Activated B cell treated with CpG ODN at 0.5 μM for 24 hours (primary cell): ENCODE results near the gene TXNDC11. TPM values are rescaled to one million over a fixed set of nuclear protein-coding genes. Genes with fewer than 3 reads are reported as not detected.
A peak's percentile ranks its signal among the peaks of the same experiment; 100 is the strongest.

Source experiments
- ATAC-seq: fragments of 200-7000 bp; cut with Tn5 transposase; one replicate; pipeline ENCODE4 v1.10.0; 2021; ENCODE audit warnings: low read depth, mild to moderate bottlenecking, moderate library complexity
- CTCF ChIA-PET: fragments of 350-600 bp; sonication (Branson Sonifier 250); formaldehyde crosslinking; loops from one replicate; lab custom pipeline; 2021; ENCODE audit warnings: antibody characterized with exemption; lab: Charles Lee
- POLR2A ChIA-PET: fragments of 350-600 bp; sonication (Branson Sonifier 250); formaldehyde crosslinking; loops from one replicate; lab custom pipeline; 2021; ENCODE audit warnings: antibody characterized with exemption; lab: Charles Lee
- DNase-seq: peaks from one replicate; pipeline ENCODE4 v3.0.0; 2022
- H3K27ac Mint-ChIP-seq: one replicate; pipeline ENCODE4 v1.8.0; 2020; ENCODE audit warnings: mixed read lengths
- H3K27me3 Mint-ChIP-seq: one replicate; pipeline ENCODE4 v1.8.0; 2021; ENCODE audit warnings: mixed read lengths
- H3K36me3 Mint-ChIP-seq: one replicate; pipeline ENCODE4 v1.8.0; 2021; ENCODE audit warnings: low read depth, mixed read lengths
- H3K4me1 Mint-ChIP-seq: one replicate; pipeline ENCODE4 v1.8.0; 2021; ENCODE audit warnings: mixed read lengths
- H3K4me3 Mint-ChIP-seq: one replicate; pipeline ENCODE4 v1.8.0; 2020; ENCODE audit warnings: mild to moderate bottlenecking, mixed read lengths
- H3K9me3 Mint-ChIP-seq: one replicate; pipeline ENCODE4 v1.8.0; 2020; ENCODE audit warnings: mixed read lengths
- intact Hi-C: fragments of 100-400 bp; cut with micrococcal nuclease; formaldehyde crosslinking; loops from one replicate; pipeline ENCODE4 v1.15.1; 2024
- total RNA-seq: library from RNA; stranded (reverse); gene quantifications from 2 replicates; pipeline ENCODE4 v1.2.3, GENCODE V29; 2022
- TF ChIP-seq, protein P1 (sequence below): fragments of 200-600 bp; IDR thresholded peaks from one replicate; pipeline ENCODE4 v1.8.0; 2022; ENCODE audit warnings: antibody characterized with exemption, mild to moderate bottlenecking

Gene TXNDC11
- total RNA-seq, 1 donor from 2014 or later, result 63.2 TPM

DNA sequence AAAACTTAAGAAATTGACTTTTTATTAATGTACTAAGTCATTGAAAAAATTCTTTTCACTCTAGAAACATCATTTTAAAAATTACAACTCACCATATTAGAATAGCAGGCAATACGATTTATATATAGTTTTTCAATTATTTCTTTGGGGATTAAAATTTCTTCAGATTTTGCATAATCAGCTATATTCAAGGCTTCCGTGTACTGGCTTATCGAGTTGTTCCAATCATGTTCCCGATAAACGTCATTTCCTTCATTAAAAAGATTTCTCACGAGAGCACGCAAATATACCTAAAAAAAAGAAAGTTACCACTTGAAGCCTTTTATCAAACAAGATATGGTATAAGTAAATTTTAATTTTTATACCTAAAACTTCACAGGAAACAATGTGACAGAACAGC, 36.4 kb upstream of the TXNDC11 start:
- no peak overlapping the region for H3K27ac Mint-ChIP-seq
- ATAC-seq (no peak), DNase-seq (no peak)
- ChIA-PET POLR2A (interaction anchor here (8.1 to 9.4 kb wide), 2 partner anchors 8 to 16 kb away, joined by 70 to 182 read pairs; partner anchors contain the start of gene ZC3H7A), CTCF (no interaction called here)
- no peaks in the 10 kb centered on the region for H3K27me3 Mint-ChIP-seq
- peaks cover 74% of the 10 kb centered on the region for H3K36me3 Mint-ChIP-seq
- no peaks in the 10 kb centered on the region for H3K9me3 Mint-ChIP-seq
- H3K4me3 Mint-ChIP-seq, result no peak overlapping the region
- intact Hi-C loops, result no loop called here
- TF ChIP-seq, protein P1, sequence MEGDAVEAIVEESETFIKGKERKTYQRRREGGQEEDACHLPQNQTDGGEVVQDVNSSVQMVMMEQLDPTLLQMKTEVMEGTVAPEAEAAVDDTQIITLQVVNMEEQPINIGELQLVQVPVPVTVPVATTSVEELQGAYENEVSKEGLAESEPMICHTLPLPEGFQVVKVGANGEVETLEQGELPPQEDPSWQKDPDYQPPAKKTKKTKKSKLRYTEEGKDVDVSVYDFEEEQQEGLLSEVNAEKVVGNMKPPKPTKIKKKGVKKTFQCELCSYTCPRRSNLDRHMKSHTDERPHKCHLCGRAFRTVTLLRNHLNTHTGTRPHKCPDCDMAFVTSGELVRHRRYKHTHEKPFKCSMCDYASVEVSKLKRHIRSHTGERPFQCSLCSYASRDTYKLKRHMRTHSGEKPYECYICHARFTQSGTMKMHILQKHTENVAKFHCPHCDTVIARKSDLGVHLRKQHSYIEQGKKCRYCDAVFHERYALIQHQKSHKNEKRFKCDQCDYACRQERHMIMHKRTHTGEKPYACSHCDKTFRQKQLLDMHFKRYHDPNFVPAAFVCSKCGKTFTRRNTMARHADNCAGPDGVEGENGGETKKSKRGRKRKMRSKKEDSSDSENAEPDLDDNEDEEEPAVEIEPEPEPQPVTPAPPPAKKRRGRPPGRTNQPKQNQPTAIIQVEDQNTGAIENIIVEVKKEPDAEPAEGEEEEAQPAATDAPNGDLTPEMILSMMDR, result no peak
- H3K4me1 Mint-ChIP-seq, result peaks cover 40% of the 10 kb centered on the region

DNA sequence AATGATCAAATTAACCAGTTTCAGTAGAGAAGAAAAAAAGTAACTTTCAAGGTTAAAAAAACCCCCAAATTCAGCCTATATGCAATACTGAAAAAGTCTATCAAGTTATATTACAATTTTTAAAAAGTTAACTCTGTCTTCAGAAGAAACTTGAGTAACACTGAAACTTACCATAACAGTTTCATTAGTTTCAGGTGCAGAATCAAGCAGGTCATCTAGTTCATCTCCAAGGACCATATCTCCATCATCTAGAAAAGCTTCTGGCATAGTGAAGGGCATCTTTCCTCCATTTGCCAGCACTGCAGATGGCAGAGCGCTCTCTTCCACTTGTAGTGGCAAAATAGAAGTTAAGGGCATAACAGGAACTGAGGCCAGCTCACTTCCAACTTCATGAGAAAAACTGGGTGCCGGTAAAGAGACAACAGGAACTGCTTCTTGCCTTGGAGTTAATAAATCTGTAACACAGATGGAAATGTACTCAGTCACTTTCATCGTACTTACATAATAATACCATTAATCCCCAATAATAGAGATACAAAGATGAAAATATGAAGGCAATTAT, 31.5 kb upstream of the TXNDC11 start:
- TF ChIP-seq, protein P1, result no peak
- ATAC-seq, result no peak

DNA sequence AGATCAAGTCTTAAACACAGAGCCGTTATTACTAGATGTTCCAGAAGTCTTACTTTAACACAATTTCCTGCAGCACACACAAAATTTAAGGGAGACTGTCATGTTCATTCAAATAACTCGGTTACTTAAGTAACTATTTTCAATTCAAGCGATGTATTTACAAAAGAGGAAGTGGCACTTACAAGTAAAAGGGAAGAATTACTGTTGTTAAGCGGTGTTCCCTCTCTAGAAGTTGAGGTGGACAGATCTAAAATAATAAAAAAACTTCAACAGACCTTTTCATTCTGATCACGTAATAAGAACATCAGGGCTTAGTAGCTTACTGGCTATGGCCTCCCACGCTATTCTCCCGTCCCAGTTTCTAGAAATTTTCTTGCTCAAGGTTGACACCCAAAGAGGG, 26.2 kb upstream of the TXNDC11 start:
- POLR2A ChIA-PET, result interaction anchor here (0.7 to 4.4 kb wide), 8 partner anchors 9 to 41 kb away, joined by 3 to 70 read pairs (median 4); partner anchors contain the start of genes TXNDC11 and ZC3H7A
- ATAC-seq (peak; percentile 79), DNase-seq (no peak)
- peak overlapping the region; percentile 61 for H3K4me3 Mint-ChIP-seq
- peaks cover 50% of the 10 kb centered on the region for H3K4me1 Mint-ChIP-seq
- peaks cover 70% of the 10 kb centered on the region for H3K36me3 Mint-ChIP-seq
- H3K9me3 Mint-ChIP-seq, result no peaks in the 10 kb centered on the region
- TF ChIP-seq, protein P1, result no peak
- CTCF ChIA-PET, result interaction anchor here (0.7 to 1.9 kb wide), 3 partner anchors 26 to 46 kb away, joined by 3 to 6 read pairs (median 3); partner anchors contain the start of genes TXNDC11 and ZC3H7A
- no peaks in the 10 kb centered on the region for H3K27me3 Mint-ChIP-seq
- H3K27ac Mint-ChIP-seq, result peak overlapping the region; percentile 90
- intact Hi-C loops, result loop anchor here (1.0 to 2.0 kb wide), 5 partner anchors 9 to 44 kb away; partner anchors contain the start of genes TXNDC11 and ZC3H7A

More for the DNA sequence above, 31.5 kb upstream of the TXNDC11 start:
- ChIA-PET CTCF (interaction anchor here (1.3 kb wide), 1 partner anchor 23 kb away, joined by 3 read pairs; the partner anchor contains the start of gene ZC3H7A), POLR2A (interaction anchor here (0.7 to 2.3 kb wide), 3 partner anchors 8 to 43 kb away, joined by 3 to 11 read pairs (median 7); partner anchors contain the start of gene ZC3H7A)
- no peak overlapping the region for H3K4me3 Mint-ChIP-seq
- peaks cover 30% of the 10 kb centered on the region for H3K4me1 Mint-ChIP-seq
- H3K27ac Mint-ChIP-seq, result peak overlapping the region; percentile 76
- peaks cover 82% of the 10 kb centered on the region for H3K36me3 Mint-ChIP-seq
- DNase-seq, result no peak
- intact Hi-C loops, result no loop called here
- no peaks in the 10 kb centered on the region for H3K9me3 Mint-ChIP-seq
- H3K27me3 Mint-ChIP-seq, result no peaks in the 10 kb centered on the region

DNA sequence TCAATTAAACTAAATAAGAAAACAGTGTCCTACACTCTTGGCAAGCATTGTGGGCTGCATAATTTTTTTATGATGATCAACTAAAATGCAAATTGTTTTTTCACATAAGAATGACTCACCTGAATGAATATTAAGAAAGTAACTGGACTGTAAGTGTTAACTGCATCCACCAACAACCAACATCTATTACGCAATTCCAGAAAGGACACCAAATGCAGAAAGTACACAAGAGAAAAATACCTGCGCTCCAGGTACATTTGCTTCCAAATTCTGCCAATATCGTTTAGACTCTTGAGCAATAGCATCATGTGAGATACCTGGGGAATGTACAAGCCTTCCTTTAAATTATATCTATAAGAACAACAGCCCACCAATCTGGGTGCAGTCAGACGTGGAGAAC, 19.8 kb upstream of the TXNDC11 start:
- DNase-seq (no peak), ATAC-seq (no peak)
- Mint-ChIP-seq H3K4me1 (peaks cover 43% of the 10 kb centered on the region), H3K9me3 (no peaks in the 10 kb centered on the region), H3K4me3 (no peak overlapping the region), H3K27ac (no peak overlapping the region), H3K27me3 (no peaks in the 10 kb centered on the region), H3K36me3 (peaks cover 76% of the 10 kb centered on the region)
- ChIA-PET POLR2A (interaction anchor here (0.6 to 1.3 kb wide), 5 partner anchors 10 to 941 kb away, joined by 3 to 5 read pairs (median 3); no protein-coding TSS in a partner anchor), CTCF (no interaction called here)
- TF ChIP-seq, protein P1, result no peak
- intact Hi-C loops, result no loop called here

DNA sequence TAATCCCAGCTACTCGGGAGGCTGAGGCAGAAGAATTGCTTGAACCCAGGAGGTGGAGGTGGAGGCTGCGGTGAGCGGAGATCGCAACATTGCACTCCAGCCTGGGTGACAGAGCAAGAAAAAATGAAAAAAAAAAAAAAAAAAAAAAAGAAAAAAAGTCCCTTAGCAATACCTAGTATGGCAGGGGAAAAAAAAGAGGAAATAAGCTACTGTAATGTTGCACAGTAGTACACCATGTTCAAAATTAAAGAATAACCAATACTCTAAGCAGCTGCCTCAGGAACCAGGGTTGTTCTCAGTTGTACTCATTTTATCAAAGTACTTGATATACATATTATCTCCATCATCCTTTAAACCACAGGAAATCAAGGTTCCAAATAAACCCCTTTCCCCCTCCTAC, 17.3 kb upstream of the TXNDC11 start:
- intact Hi-C loops, result loop anchor here (1.0 kb wide), 4 partner anchors 8 to 37 kb away; partner anchors contain the start of genes TXNDC11 and ZC3H7A
- ChIA-PET POLR2A (interaction anchor here (0.6 to 3.6 kb wide), 17 partner anchors 10 to 904 kb away, joined by 3 to 61 read pairs (median 7); partner anchors contain the start of genes RSL1D1, TXNDC11 and ZC3H7A), CTCF (interaction anchor here (0.8 to 2.2 kb wide), 4 partner anchors 12 to 228 kb away, joined by 3 to 13 read pairs (median 4); partner anchors contain the start of gene ZC3H7A)
- H3K9me3 Mint-ChIP-seq, result no peaks in the 10 kb centered on the region
- peak; percentile 97 for ATAC-seq
- H3K27me3 Mint-ChIP-seq, result no peaks in the 10 kb centered on the region
- no peak for DNase-seq
- peaks cover 31% of the 10 kb centered on the region for H3K4me1 Mint-ChIP-seq
- peak overlapping the region; percentile 20 for H3K4me3 Mint-ChIP-seq
- TF ChIP-seq, protein P1, result no peak
- peaks cover 85% of the 10 kb centered on the region for H3K36me3 Mint-ChIP-seq
- peak overlapping the region; percentile 90 for H3K27ac Mint-ChIP-seq
